DMS79 treated with DMSO at 0.1 percent for 48 hours (cell line): ENCODE results near the gene PPIP5K2.
"Not testable (repeated sequence)": the region's sequence is repeated elsewhere in the genome, so short reads cannot be mapped to it uniquely, and the experiment has no call there.

Source experiments
- DNase-seq: peaks from one replicate; lab custom pipeline; 2025; lab: John Stamatoyannopoulos, UW

Gene PPIP5K2

GRCh38 chr5:103122242-103122641 lies 2.1 kb downstream of the PPIP5K2 start:
- DNase-seq: no peak

GRCh38 chr5:103126557-103126956 lies 6.5 kb downstream of the PPIP5K2 start:
- DNase-seq: no peak

GRCh38 chr5:103127292-103127817 lies 7.3 kb downstream of the PPIP5K2 start:
- DNase-seq: no peak

GRCh38 chr5:103128202-103128601 lies 8.1 kb downstream of the PPIP5K2 start:
- DNase-seq: no peak

GRCh38 chr5:103132684-103133083 lies 12.6 kb downstream of the PPIP5K2 start:
- no peak for DNase-seq

GRCh38 chr5:103133231-103133630 lies 13.1 kb downstream of the PPIP5K2 start:
- no peak for DNase-seq

- no peak for DNase-seq
These were observed 15.4 kb downstream of the PPIP5K2 start for GRCh38 chr5:103135461-103135860.

- no peak for DNase-seq
These were observed 18.1 kb downstream of the PPIP5K2 start for GRCh38 chr5:103138202-103138690.

GRCh38 chr5:103139264-103139865 lies 19.3 kb downstream of the PPIP5K2 start:
- DNase-seq: no peak

GRCh38 chr5:103142132-103142531 lies 22.0 kb downstream of the PPIP5K2 start:
- DNase-seq: not testable (repeated sequence)

- no peak for DNase-seq
These were observed 25.1 kb downstream of the PPIP5K2 start for GRCh38 chr5:103145196-103145595.

- DNase-seq: no peak
These were observed 28.1 kb downstream of the PPIP5K2 start for GRCh38 chr5:103148213-103148612.

GRCh38 chr5:103151156-103151555 lies 31.1 kb downstream of the PPIP5K2 start:
- DNase-seq: no peak

GRCh38 chr5:103166706-103167105 lies 46.6 kb downstream of the PPIP5K2 start:
- no peak for DNase-seq

GRCh38 chr5:103174147-103174546 lies 54.0 kb downstream of the PPIP5K2 start:
- DNase-seq: no peak

GRCh38 chr5:103177543-103177942 lies 57.4 kb downstream of the PPIP5K2 start:
- no peak for DNase-seq

GRCh38 chr5:103178167-103178566 lies 58.1 kb downstream of the PPIP5K2 start:
- DNase-seq: no peak

- DNase-seq: no peak
These were observed 66.1 kb downstream of the PPIP5K2 start for GRCh38 chr5:103186152-103186551.

- DNase-seq: no peak
These were observed 68.3 kb downstream of the PPIP5K2 start for GRCh38 chr5:103188436-103188835.

- DNase-seq: no peak
These were observed 83.1 kb downstream of the PPIP5K2 start for GRCh38 chr5:103203226-103203625.

GRCh38 chr5:103204990-103205389 lies 84.9 kb downstream of the PPIP5K2 start:
- DNase-seq: not testable (repeated sequence)

GRCh38 chr5:103205991-103206700 lies 86.0 kb downstream of the PPIP5K2 start:
- no peak for DNase-seq

GRCh38 chr5:103207011-103207410 lies 86.9 kb downstream of the PPIP5K2 start:
- DNase-seq: no peak
